ENCODE data around the gene ICOSLG. TPM values are rescaled to one million over a fixed set of nuclear protein-coding genes. Genes with fewer than 3 reads are reported as not detected.
"Not testable (repeated sequence)": the region's sequence is repeated elsewhere in the genome, so short reads cannot be mapped to it uniquely, and the experiment has no call there.

ICOSLG gene
- polyA plus RNA-seq, 1 donor (not counting 4 experiments of a cell fraction or from before 2014, with no cell fraction given), result 1.8 TPM

- DNase-seq (ENCODE audit: low read depth, low spot score); H2AFZ ChIP-seq (ENCODE audit: control insufficient read depth, low read length); dilution Hi-C loops (cut with MboI; ENCODE audit: extremely low pct_ligation_motif_present, low sequenced_read_pairs); H3K79me2 ChIP-seq (ENCODE audit: control insufficient read depth, insufficient read depth, low read length); H3K4me2 ChIP-seq (ENCODE audit: control insufficient read depth, extremely low read depth, insufficient read depth, low read depth, low read length); H3K27me3 ChIP-seq (ENCODE audit: control insufficient read depth, extremely low read depth, insufficient read depth, low read length); H3K27ac ChIP-seq (ENCODE audit: control insufficient read depth, insufficient read depth, low read length); H3K4me3 ChIP-seq (ENCODE audit: control insufficient read depth in 2 of 3, extremely low read depth in 1 of 3, insufficient read depth in 2 of 3, low read depth in 1 of 3, low read length in 3 of 3); H3K4me1 ChIP-seq (ENCODE audit: control insufficient read depth, extremely low read depth, insufficient read depth, low read length); H3K9me1 ChIP-seq (ENCODE audit: control insufficient read depth, extremely low read depth, insufficient read depth, low read length); H3K9me3 ChIP-seq (ENCODE audit: control insufficient read depth, low read depth, low read length); H3K9ac ChIP-seq (ENCODE audit: control insufficient read depth, extremely low read depth, insufficient read depth, low read length); H4K20me1 ChIP-seq (ENCODE audit: control insufficient read depth, extremely low read depth, insufficient read depth, low read length); FAIRE-seq; H3K36me3 ChIP-seq (ENCODE audit: control insufficient read depth in 2 of 2, extremely low read depth in 1 of 2, insufficient read depth in 2 of 2, low read length in 2 of 2): not testable (repeated sequence)
Observed at GRCh38 chr21:44225605-44226004, 15.1 kb downstream of the ICOSLG start.

- H3K9ac ChIP-seq (ENCODE audit: control insufficient read depth, extremely low read depth, insufficient read depth, low read length); H3K4me1 ChIP-seq (ENCODE audit: control insufficient read depth, extremely low read depth, insufficient read depth, low read length); H3K9me3 ChIP-seq (ENCODE audit: control insufficient read depth, low read depth, low read length); H3K4me2 ChIP-seq (ENCODE audit: control insufficient read depth, extremely low read depth, insufficient read depth, low read depth, low read length); dilution Hi-C loops (cut with MboI; ENCODE audit: extremely low pct_ligation_motif_present, low sequenced_read_pairs); H3K27me3 ChIP-seq (ENCODE audit: control insufficient read depth, extremely low read depth, insufficient read depth, low read length); H2AFZ ChIP-seq (ENCODE audit: control insufficient read depth, low read length); H3K9me1 ChIP-seq (ENCODE audit: control insufficient read depth, extremely low read depth, insufficient read depth, low read length); H3K4me3 ChIP-seq (ENCODE audit: control insufficient read depth in 2 of 3, extremely low read depth in 1 of 3, insufficient read depth in 2 of 3, low read depth in 1 of 3, low read length in 3 of 3); H3K36me3 ChIP-seq (ENCODE audit: control insufficient read depth in 2 of 2, extremely low read depth in 1 of 2, insufficient read depth in 2 of 2, low read length in 2 of 2); DNase-seq (ENCODE audit: low read depth, low spot score); H3K27ac ChIP-seq (ENCODE audit: control insufficient read depth, insufficient read depth, low read length); H4K20me1 ChIP-seq (ENCODE audit: control insufficient read depth, extremely low read depth, insufficient read depth, low read length); H3K79me2 ChIP-seq (ENCODE audit: control insufficient read depth, insufficient read depth, low read length): not testable (repeated sequence)
- FAIRE-seq, result peak; percentile 63
Observed at GRCh38 chr21:44223334-44223733, 17.4 kb downstream of the ICOSLG start.

- H3K27ac ChIP-seq (ENCODE audit: control insufficient read depth, insufficient read depth, low read length); H3K4me3 ChIP-seq (ENCODE audit: control insufficient read depth in 2 of 3, extremely low read depth in 1 of 3, insufficient read depth in 2 of 3, low read depth in 1 of 3, low read length in 3 of 3); H3K9ac ChIP-seq (ENCODE audit: control insufficient read depth, extremely low read depth, insufficient read depth, low read length); H3K36me3 ChIP-seq (ENCODE audit: control insufficient read depth in 2 of 2, extremely low read depth in 1 of 2, insufficient read depth in 2 of 2, low read length in 2 of 2); H2AFZ ChIP-seq (ENCODE audit: control insufficient read depth, low read length); H3K4me1 ChIP-seq (ENCODE audit: control insufficient read depth, extremely low read depth, insufficient read depth, low read length); dilution Hi-C loops (cut with MboI; ENCODE audit: extremely low pct_ligation_motif_present, low sequenced_read_pairs); H3K79me2 ChIP-seq (ENCODE audit: control insufficient read depth, insufficient read depth, low read length); H3K9me3 ChIP-seq (ENCODE audit: control insufficient read depth, low read depth, low read length); DNase-seq (ENCODE audit: low read depth, low spot score); H3K27me3 ChIP-seq (ENCODE audit: control insufficient read depth, extremely low read depth, insufficient read depth, low read length); H4K20me1 ChIP-seq (ENCODE audit: control insufficient read depth, extremely low read depth, insufficient read depth, low read length); H3K4me2 ChIP-seq (ENCODE audit: control insufficient read depth, extremely low read depth, insufficient read depth, low read depth, low read length); H3K9me1 ChIP-seq (ENCODE audit: control insufficient read depth, extremely low read depth, insufficient read depth, low read length); FAIRE-seq: not testable (repeated sequence)
Observed at GRCh38 chr21:44220674-44221073, 20.1 kb downstream of the ICOSLG start.

DNA sequence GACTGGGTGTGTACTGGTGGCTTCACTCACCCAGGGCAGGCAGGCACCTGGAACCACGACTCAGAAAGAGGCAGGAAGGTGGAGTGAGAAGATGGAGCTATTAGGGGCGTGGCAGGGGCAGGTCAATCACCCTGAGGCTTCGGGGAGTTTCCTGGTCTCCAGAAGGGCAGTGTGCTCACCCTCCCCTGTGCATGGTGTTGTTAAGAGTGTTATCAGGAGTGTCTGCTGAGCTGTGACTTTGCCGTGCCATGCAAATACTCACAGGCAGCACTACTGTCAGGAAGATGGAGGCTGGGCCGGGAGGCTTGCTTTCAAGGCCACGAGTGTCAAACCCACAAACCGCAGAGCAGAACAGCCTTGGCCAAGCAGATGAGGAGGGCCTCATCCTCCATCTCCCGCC is 22.3 kb downstream of the ICOSLG start:
- H3K4me3 ChIP-seq (ENCODE audit: control insufficient read depth in 2 of 3, extremely low read depth in 1 of 3, insufficient read depth in 2 of 3, low read depth in 1 of 3, low read length in 3 of 3); dilution Hi-C loops (cut with MboI; ENCODE audit: extremely low pct_ligation_motif_present, low sequenced_read_pairs); H3K27me3 ChIP-seq (ENCODE audit: control insufficient read depth, extremely low read depth, insufficient read depth, low read length); H3K9ac ChIP-seq (ENCODE audit: control insufficient read depth, extremely low read depth, insufficient read depth, low read length); H3K4me2 ChIP-seq (ENCODE audit: control insufficient read depth, extremely low read depth, insufficient read depth, low read depth, low read length); FAIRE-seq; H3K36me3 ChIP-seq (ENCODE audit: control insufficient read depth in 2 of 2, extremely low read depth in 1 of 2, insufficient read depth in 2 of 2, low read length in 2 of 2); H3K9me3 ChIP-seq (ENCODE audit: control insufficient read depth, low read depth, low read length); H3K4me1 ChIP-seq (ENCODE audit: control insufficient read depth, extremely low read depth, insufficient read depth, low read length); H3K79me2 ChIP-seq (ENCODE audit: control insufficient read depth, insufficient read depth, low read length); H4K20me1 ChIP-seq (ENCODE audit: control insufficient read depth, extremely low read depth, insufficient read depth, low read length); H2AFZ ChIP-seq (ENCODE audit: control insufficient read depth, low read length); H3K27ac ChIP-seq (ENCODE audit: control insufficient read depth, insufficient read depth, low read length); H3K9me1 ChIP-seq (ENCODE audit: control insufficient read depth, extremely low read depth, insufficient read depth, low read length); DNase-seq (ENCODE audit: low read depth, low spot score): not testable (repeated sequence)

DNA sequence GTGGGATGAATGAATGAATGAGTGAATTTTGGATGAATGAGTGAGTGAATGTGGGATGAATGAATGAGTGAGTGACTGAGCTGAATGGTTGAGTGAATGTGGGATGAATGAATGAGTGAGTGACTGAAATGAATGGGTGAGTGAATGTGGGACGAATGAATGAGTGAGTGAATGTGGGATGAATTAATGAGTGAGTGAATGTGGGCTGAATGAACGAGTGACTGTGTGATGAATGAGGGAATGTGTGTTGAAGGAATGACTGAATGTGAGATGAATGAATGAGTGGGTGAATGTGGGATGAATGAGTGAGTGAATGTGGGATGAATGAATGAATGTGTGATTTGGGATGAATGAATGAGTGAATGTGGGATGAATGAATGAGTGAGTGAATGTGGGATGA is 28.8 kb downstream of the ICOSLG start:
- dilution Hi-C loops (cut with MboI; ENCODE audit: extremely low pct_ligation_motif_present, low sequenced_read_pairs); H3K4me1 ChIP-seq (ENCODE audit: control insufficient read depth, extremely low read depth, insufficient read depth, low read length); H2AFZ ChIP-seq (ENCODE audit: control insufficient read depth, low read length); H4K20me1 ChIP-seq (ENCODE audit: control insufficient read depth, extremely low read depth, insufficient read depth, low read length); H3K27ac ChIP-seq (ENCODE audit: control insufficient read depth, insufficient read depth, low read length); H3K4me3 ChIP-seq (ENCODE audit: control insufficient read depth in 2 of 3, extremely low read depth in 1 of 3, insufficient read depth in 2 of 3, low read depth in 1 of 3, low read length in 3 of 3); H3K4me2 ChIP-seq (ENCODE audit: control insufficient read depth, extremely low read depth, insufficient read depth, low read depth, low read length); H3K27me3 ChIP-seq (ENCODE audit: control insufficient read depth, extremely low read depth, insufficient read depth, low read length); FAIRE-seq; H3K36me3 ChIP-seq (ENCODE audit: control insufficient read depth in 2 of 2, extremely low read depth in 1 of 2, insufficient read depth in 2 of 2, low read length in 2 of 2); H3K9me3 ChIP-seq (ENCODE audit: control insufficient read depth, low read depth, low read length); H3K9ac ChIP-seq (ENCODE audit: control insufficient read depth, extremely low read depth, insufficient read depth, low read length); H3K9me1 ChIP-seq (ENCODE audit: control insufficient read depth, extremely low read depth, insufficient read depth, low read length); H3K79me2 ChIP-seq (ENCODE audit: control insufficient read depth, insufficient read depth, low read length); DNase-seq (ENCODE audit: low read depth, low spot score): not testable (repeated sequence)

Data from keratinocyte (primary cell).